Measurements from ENCODE around the gene CKS2.

- TF ChIP-seq POLR2A (IDR thresholded peaks at IDR 0.05; ENCODE audit: low read depth, low read length) (no peak; the same call in 1 of the 2 replicates), TAF1 (IDR thresholded peaks at IDR 0.05; ENCODE audit: low read depth, low read length) (no peak), POLR2AphosphoS5 (IDR thresholded peaks at IDR 0.05; ENCODE audit: low read depth, low read length) (peak; percentile 18; the same call in 1 of the 2 replicates), SPI1 (IDR thresholded peaks at IDR 0.05; ENCODE audit: low read depth, low read length) (no peak), POU2F2 (IDR thresholded peaks at IDR 0.05; ENCODE audit: low read depth, low read length) (no peak), PAX5 (IDR thresholded peaks at IDR 0.05; ENCODE audit: insufficient read depth, low read length, severe bottlenecking) (no peak)
These were observed 53.9 kb downstream of the CKS2 start for GRCh38 chr9:89364666-89365531.
